HG02571 (cell line): ENCODE results near the gene BCL11A.

Experiments
- ATAC-seq: cut with Tn5 transposase; IDR thresholded peaks from one replicate; pipeline ENCODE4 v1.9.1; 2021; ENCODE audit warnings: mild to moderate bottlenecking, moderate library complexity; ENCODE audit not compliant: unreplicated experiment

Gene BCL11A

DNA sequence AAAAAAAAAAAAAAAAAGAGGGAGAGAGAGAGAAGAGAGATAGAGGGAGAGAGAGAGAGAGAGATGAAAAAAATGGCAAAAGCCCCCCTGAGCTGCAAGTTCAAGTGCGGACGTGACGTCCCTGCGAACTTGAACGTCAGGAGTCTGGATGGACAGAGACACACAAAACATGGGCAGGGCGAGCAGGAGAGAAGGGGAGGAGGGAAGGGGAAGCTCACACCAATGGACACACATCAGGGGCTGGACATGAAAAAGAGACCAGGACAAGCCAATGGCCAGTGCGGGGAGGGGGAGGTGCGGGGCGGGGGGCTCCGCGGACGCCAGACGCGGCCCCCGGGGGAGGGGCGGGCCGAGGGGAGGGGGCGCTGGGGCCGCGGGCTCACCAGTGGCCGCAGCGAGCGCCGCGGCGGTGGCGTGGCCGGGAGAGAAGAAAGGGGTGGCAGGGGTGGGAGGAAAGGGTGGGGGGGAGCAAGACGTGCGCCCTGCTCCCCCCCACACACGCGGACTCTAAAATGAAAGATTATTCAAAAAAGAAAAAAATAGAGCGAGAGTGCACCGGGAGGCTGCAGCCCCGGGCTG is at the start of gene BCL11A:
BCL11A (minus strand) TSS at position 160 of the 579 bp plus-strand sequence. CDS start 384 bp downstream, outside the sequence.
- ATAC-seq, result no peak

GRCh38 chr2:60602828-60603532 is 49.5 kb upstream of the BCL11A start:
- ATAC-seq, result no peak

DNA sequence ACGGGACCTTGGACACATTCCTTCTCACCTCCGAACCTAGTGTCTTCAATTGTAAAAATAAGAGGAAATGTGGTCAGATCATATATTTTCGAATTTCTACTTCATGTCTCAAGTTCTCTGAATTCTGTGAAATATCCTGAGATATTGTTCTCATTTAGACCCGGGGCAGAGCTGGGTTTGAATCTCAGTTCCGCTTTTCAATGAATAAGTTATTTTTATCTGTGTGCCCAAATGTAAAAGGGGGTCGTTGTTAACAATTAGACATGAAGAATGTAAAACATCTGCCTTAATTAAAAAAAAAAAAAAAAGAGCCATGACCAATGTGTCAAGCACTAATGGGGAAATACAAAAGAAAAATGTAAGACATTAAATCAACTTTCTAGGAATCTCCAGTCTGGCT is 48.9 kb upstream of the BCL11A start:
- ATAC-seq, result no peak

DNA sequence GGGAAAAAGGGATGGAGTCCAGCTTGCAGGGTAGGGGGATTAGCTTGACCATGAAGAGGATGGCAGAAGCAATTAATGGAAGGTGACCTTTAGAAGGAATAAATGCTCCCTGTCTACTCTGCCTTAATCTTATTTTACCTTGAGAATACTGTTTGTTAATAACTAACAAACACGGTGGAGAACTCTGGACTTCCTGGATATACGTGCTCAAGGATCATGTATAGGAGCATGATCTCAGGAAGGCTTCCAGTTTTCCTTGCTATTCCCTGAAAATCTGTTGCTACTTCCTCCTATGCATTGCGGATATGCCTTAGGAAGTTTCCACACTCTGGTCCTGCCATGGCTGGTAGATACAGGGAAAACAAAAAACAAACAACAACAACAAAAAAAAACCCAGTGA is 44.8 kb upstream of the BCL11A start:
- no peak for ATAC-seq

DNA sequence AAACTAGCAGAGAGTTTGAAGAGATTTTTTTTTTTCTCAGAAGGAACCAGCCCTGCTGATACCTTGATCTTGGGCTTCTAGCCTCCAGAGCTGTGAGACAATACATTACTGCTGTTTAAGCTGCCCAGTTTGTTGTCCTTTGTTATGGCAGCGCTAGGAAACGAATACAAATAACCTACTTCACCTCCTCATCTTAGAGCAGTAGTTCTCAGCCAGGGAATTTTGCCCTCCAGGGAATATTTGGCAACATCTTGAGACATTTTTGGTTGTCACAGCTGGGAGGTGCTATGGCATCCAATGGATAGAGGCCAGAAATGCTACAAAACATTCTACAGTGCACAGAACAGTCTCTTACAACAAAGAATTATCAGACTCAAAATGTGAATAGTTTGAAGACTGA is 43.9 kb upstream of the BCL11A start:
- ATAC-seq, result no peak

DNA sequence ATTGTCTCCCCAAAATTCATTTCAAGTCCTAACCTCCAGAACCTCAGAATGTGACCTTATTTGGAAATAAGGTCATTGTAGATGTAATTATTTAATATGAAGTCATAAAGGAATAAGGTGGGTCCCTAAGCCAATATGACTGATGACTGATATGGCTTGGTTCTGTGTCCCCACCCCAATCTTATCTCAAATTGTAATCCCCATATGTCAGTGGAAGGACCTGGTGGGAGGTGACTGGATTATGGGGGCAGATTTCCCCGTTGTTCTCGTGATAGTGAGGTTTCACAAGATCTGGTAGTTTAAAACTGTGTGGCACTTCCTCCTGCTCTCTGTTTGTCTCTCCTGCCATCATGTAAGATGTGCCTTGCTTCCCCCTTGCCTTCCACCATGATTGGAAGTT is 43.0 kb upstream of the BCL11A start:
- ATAC-seq, result no peak

DNA sequence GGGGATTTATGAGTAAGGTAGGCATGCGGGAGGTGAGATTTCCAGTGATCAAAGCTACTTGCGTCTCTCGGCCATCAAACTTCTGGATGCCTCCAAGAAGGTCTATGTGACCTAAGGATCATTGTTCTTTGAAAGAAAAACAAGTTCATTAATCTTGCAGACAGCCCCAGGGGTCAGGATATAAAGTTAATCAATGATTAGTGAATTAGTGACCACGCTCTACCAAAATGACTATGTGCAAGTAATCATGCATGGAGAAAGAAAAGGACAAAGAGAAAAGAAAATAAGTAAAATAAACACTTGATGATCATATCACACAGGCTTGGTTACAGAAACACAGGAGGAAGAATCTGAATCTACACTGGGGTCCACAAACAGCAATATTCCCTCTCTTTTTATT is 42.5 kb upstream of the BCL11A start:
- ATAC-seq, result no peak

DNA sequence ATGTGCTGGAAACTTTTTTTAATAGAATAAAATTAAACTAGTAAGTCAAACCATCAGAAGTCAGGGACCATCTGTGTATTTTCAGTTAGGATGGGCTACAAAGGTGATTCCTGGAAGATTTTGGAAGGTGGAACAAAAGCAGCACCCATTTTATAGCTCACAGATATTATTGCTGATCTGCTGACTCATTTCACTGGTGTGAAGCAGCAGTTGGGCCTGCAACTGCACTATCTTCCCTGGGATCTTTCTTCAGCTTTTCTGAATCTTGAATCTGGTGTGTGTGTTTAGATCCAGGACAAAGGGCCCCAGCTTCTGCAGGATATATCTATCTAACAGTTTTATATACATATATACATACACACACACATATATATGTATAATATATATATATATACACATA is 35.6 kb upstream of the BCL11A start:
- ATAC-seq, result no peak

DNA sequence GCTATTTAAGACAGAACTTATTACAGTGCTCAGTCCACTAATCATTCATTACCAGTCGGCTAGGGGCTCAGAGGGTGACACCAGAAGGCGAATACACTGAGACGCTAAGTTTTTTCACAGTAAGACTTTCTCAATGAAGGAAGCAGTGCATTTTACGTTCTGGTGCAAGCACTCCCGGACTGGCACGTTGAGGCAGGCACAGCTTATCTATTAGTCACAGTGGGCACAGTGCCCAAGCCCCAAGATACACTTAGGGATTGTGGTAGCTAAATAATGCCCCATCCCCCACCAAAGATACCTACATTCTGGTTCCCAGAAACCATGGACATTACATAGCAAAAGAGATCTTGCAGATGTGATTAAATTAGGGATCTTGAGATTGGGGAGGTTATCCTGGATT is 32.6 kb upstream of the BCL11A start:
- no peak for ATAC-seq

- no peak for ATAC-seq
Measured at GRCh38 chr2:60585276-60585675, 31.8 kb upstream of the BCL11A start.

DNA sequence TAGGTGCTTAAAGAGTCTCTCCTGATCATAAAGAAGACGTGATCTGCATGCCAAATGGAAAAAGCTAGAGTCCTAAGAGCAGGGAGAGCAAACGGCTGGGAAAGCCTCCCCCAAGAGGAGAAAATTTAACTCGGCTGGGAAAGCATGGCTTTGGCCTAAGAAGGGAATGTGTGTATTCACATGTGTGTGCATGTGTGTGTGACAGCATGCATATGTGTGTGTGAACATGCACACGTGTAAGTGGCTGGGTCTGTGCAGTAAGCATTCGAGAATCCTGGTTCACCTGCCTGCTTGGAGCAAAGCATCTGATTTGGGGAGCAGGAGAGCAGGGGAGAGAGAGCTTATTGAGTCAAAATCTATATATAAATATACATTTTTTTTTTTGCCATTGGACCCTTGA is 30.1 kb upstream of the BCL11A start:
- ATAC-seq, result no peak

- peak; percentile 95 for ATAC-seq
Measured at GRCh38 chr2:60581433-60582282, 28.2 kb upstream of the BCL11A start.

DNA sequence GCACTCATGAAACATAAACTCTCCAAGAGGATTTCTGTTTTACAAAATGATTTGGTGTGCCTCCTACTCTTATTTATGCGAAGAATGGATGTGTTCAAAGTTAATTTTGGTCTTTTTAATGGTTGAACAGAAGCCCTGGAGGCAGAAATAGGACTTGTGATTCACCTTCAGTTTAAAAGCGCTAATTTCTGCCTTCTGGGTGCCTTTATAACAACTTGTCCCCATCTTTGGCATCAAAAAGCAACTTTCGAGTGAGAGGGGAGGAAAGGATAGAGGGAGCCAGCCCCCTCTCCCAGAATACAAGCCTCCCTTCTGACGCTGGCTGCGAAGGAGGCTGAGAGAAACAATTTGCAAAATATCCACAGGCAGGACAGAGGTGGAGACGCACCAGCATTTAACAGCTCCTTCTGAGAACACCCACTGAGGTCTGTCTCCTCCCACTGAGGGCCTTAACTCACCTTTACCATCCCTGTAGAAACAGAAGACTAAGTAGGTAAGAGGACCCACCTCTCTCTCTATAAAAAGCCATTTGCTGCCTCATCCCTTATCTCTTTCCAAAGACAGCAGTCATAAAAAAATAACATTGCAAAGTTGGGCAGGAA is 24.3 kb upstream of the BCL11A start:
- no peak for ATAC-seq

DNA sequence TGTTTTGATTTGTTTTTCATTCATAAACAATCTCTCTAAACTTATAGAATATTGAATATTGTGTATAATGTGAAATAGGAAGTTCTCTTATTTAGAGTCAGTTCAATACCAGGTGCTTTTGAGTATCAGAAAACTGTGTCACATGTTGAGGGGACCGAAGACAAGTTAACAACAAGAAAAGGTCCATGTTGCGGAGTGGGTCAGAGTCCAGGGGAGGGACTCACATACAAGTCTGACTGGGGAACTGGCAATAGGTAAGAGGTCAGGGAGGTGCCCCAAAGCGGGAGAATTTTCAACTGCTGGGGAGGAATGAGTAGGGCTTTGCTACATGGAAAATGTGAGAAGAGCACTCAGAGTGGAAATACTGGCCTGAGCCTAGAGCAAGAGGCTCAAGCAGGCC is 19.8 kb upstream of the BCL11A start:
- no peak for ATAC-seq

DNA sequence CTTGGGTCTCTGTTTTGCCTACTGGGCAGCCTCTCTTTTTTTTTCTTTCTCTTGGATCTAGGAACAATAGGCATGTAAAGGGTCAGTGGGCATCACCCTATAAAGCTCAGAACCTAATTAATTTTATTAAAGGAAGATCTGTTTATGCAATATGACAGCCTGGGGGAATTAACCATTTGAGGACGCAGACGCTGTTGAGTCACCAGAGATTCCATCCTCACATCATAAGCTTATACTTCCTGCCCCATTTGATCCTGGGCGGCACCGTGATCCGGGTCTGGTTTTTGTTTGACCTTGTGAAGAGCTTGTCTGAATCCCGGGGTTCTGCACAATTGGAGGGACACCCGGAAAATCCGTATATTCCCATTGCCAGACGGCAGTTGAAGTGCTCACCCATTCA is 16.8 kb upstream of the BCL11A start:
- no peak for ATAC-seq

DNA sequence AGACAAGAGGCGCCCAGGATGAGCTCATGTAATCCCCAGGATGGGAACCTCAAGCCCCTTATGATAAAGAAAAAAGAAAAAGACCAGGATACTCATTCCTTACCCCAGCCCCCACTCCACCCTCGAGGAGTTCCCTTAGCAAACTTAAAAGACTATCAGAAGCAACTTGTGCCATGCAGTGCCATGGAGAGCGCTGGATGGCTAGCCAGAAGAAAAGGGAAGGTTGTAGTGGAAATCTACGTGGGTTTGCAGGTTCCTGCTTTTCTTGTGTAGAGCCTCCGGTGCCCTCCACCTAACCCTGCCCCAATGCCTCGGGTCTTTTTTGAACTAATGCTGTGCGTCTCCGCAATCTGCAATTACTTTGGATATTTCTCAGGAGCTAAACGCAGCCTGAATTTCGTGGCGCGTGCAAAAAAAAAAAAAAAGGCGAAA is 16.2 kb upstream of the BCL11A start:
- no peak for ATAC-seq

DNA sequence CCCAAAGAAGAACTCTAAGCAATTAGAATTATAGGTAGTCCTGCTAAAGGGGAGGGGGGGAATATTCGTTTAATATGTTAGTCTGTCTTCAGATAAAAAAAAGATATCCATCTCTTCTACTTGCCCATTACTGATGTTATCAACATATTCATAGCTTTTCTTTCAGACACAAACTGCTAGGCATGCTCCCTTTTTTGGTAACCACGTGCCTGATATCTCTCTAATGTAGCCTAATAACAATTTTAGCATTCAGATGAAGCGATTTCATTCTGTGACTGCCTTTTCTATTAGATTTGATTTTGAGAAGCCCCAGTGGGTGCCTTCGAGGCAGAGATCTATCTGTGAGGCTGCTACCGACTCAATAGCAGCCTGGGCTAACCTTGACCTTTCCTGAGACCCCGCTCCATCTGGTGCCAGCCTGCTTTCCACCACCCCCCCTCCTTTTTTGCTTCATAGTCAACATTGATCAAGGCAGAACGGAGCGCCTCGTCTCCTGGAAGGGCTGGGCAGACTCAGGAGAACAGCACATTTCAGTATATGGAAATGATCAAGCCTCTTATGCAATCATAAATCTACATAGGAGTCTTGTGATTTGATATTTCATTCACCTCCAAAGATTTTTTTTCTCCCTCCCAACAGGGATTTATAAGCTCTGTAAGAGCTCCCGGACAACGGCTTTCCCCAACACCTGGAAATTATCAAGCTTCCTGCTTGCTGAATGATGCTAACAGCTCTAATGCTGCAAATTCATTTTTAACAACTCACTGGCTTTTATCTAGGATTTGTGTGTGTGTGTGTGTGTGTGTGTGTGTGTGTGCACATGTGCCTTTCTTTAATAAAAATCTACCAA is 14.7 kb upstream of the BCL11A start:
- no peak for ATAC-seq

DNA sequence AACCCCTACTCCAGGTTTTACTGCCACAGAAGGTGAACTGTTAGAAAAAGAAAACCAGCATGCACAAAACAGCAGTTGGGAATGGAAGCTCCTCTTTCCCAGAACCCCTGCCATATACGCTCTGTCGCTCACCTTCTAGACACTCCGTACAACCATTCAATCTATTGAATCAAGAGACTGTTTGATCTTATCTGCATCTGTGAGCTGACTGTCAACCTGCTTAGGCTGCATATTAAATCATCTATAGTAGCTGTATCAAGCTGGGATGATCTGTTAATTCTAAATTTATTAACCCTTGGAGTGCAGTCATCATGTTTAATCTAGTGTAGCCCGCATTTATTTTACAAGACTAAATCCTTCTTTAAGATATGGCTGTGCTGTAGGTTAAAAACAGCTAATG is 13.6 kb upstream of the BCL11A start:
- no peak for ATAC-seq

GRCh38 chr2:60565472-60565871 is 12.0 kb upstream of the BCL11A start:
- ATAC-seq, result no peak

DNA sequence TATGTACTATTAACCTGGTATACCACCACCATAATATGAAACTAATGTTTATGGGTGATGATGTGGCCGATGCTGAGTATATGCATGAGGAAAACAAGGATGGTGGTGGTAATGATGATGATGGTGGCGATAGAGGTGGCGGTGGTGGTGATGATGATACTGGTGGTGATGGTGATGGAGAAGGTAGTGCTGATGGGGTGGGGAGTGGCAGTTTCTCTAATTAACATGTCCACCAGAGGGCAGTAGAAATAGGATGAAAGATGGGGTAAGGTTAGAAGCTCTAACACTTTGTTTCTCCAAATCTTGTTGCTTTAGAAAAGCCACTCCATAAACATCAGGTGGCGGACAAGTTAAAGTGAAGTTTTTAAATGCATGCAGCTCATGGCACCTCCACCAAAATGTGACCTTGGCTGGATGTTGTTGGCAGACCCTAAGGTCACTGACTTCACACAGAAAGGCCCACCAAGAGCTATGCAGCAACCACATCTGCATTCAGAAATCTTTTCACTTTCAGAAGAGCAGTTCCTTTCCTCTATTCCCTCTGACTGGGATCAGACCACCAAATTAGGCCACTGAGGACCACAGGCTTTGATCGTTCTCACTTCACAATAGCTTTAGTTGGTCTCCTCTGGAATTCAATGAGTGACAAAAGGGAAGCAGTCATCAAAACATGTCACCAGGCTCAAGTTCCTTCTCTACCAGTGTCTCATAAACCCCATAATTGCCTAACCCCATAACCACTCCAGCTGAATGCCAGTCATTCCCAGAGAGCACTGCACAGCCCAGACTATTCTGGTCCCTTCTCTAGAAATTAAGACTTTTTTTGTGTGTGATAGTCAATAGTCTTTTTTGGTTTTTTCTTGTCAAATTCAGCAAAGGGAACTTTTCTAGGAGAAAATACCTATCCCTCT is 7.5 kb upstream of the BCL11A start:
- ATAC-seq, result peak; percentile 70
